Measurements from ENCODE around the gene LRRC55. TPM values are rescaled to one million over a fixed set of nuclear protein-coding genes. Genes with fewer than 3 reads are reported as not detected.

Gene LRRC55
- under 1 TPM; 0.10 to 0.27 TPM for total RNA-seq

- Histone ChIP-seq H3K36me3 (no peaks in the 10 kb centered on the region), H3K27me3 (no peaks in the 10 kb centered on the region), H3K4me1 (no peaks in the 10 kb centered on the region), H3K9ac (ENCODE audit: low read depth in 2 of 2, low read length in 2 of 2) (no peak within 1 kb of the TSS), H3K27ac (no peak within 1 kb of the TSS), H3K9me3 (no peaks in the 10 kb centered on the region), H3K4me3 (no peak within 1 kb of the TSS)
- TF ChIP-seq, protein P1, sequence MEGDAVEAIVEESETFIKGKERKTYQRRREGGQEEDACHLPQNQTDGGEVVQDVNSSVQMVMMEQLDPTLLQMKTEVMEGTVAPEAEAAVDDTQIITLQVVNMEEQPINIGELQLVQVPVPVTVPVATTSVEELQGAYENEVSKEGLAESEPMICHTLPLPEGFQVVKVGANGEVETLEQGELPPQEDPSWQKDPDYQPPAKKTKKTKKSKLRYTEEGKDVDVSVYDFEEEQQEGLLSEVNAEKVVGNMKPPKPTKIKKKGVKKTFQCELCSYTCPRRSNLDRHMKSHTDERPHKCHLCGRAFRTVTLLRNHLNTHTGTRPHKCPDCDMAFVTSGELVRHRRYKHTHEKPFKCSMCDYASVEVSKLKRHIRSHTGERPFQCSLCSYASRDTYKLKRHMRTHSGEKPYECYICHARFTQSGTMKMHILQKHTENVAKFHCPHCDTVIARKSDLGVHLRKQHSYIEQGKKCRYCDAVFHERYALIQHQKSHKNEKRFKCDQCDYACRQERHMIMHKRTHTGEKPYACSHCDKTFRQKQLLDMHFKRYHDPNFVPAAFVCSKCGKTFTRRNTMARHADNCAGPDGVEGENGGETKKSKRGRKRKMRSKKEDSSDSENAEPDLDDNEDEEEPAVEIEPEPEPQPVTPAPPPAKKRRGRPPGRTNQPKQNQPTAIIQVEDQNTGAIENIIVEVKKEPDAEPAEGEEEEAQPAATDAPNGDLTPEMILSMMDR (IDR thresholded peaks at IDR 0.05): no peak
- no peak for DNase-seq
- intact Hi-C loops (cut with DNase I): no loop called here
Measured at GRCh38 chr11:57181678-57182305, at the start of gene LRRC55. Gene LRRC55, plus strand, starts transcription at chr11:57181953. Its CDS starts 70 bp downstream, at chr11:57182023.

DNA sequence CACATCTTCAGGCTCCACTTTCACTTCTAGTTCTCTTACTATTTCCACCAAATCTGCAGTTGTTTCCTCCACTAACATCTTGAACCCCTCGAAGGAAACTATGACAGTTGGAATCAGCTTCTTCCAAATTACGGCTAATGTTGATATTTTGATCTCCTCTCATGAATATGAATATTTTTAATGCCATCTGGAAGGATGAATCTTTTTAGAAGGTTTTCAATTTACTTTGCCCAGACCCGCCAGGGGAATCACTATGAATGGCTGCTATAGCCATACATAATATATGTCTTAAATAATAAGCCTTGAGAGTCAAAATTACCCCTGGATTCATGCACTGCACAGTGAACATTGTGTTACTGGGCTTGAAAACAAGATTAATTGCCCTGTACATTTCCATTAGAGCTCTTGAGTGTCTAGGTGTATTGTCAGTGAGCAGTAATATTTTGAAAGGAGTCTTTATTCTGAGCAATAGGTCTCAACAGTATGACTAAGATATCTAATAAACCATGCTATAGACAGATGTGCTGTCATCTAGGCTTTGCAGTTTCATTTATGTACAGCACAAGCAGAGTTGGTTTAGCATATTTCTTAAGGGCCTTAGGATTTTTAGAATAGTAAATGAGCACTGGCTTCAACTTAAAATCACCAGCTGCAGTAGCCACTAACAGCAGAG is 48.3 kb upstream of the LRRC55 start:
- TF ChIP-seq, protein P1 (IDR thresholded peaks at IDR 0.05): no peak
- Histone ChIP-seq H3K9me3 (no peaks in the 10 kb centered on the region), H3K9ac (ENCODE audit: low read depth in 2 of 2, low read length in 2 of 2) (no peak overlapping the region), H3K4me3 (no peak overlapping the region), H3K27ac (no peak overlapping the region), H3K36me3 (no peaks in the 10 kb centered on the region), H3K4me1 (no peaks in the 10 kb centered on the region), H3K27me3 (no peaks in the 10 kb centered on the region)
- DNase-seq: no peak
- intact Hi-C loops (cut with DNase I): loop anchor here (5.0 kb wide), 1 partner anchor 291 kb away; no protein-coding TSS in a partner anchor

DNA sequence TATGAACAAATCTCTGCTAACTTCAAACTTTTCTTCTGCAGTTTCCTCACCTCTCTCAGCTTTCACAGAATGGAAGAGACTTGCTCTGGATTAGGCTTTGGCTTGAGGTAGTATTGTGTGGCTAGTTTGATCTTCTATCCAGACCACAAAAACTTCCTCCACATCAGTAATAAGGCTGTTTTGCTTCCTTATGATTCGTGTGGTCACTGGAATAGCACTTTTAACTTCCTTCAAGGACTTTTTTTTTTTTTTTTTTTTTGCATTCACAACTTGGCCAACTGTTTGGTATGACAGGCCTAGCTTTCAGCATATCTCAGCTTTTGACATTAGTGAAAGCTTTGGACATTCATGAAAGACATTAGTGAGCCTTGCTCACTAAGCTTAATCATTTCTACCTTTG is 47.5 kb upstream of the LRRC55 start:
- intact Hi-C loops (cut with DNase I): loop anchor here (5.0 kb wide), 1 partner anchor 292 kb away; no protein-coding TSS in a partner anchor
- Histone ChIP-seq H3K27ac (no peak overlapping the region), H3K9ac (ENCODE audit: low read depth in 2 of 2, low read length in 2 of 2) (no peak overlapping the region), H3K4me3 (no peak overlapping the region), H3K36me3 (no peaks in the 10 kb centered on the region), H3K27me3 (no peaks in the 10 kb centered on the region), H3K9me3 (no peaks in the 10 kb centered on the region), H3K4me1 (no peaks in the 10 kb centered on the region)
- TF ChIP-seq, protein P1 (IDR thresholded peaks at IDR 0.05): no peak
- no peak for DNase-seq

GRCh38 chr11:57135020-57135751 is 46.6 kb upstream of the LRRC55 start:
- Histone ChIP-seq H3K4me3 (no peak overlapping the region), H3K27me3 (no peaks in the 10 kb centered on the region), H3K36me3 (no peaks in the 10 kb centered on the region), H3K27ac (no peak overlapping the region), H3K9ac (ENCODE audit: low read depth in 2 of 2, low read length in 2 of 2) (no peak overlapping the region), H3K4me1 (no peaks in the 10 kb centered on the region), H3K9me3 (no peaks in the 10 kb centered on the region)
- intact Hi-C loops (cut with DNase I): no loop called here
- DNase-seq: no peak
- TF ChIP-seq, protein P1 (IDR thresholded peaks at IDR 0.05): no peak

- H3K4me3 ChIP-seq: no peak overlapping the region
- H3K9me3 ChIP-seq: no peaks in the 10 kb centered on the region
- no peak overlapping the region for H3K9ac ChIP-seq (ENCODE audit: low read depth in 2 of 2, low read length in 2 of 2)
- H3K36me3 ChIP-seq: no peaks in the 10 kb centered on the region
- no peaks in the 10 kb centered on the region for H3K27me3 ChIP-seq
- H3K4me1 ChIP-seq: no peaks in the 10 kb centered on the region
- intact Hi-C loops (cut with DNase I): no loop called here
- DNase-seq: no peak
- no peak overlapping the region for H3K27ac ChIP-seq
- TF ChIP-seq, protein P1 (IDR thresholded peaks at IDR 0.05): no peak
Measured at GRCh38 chr11:57140568-57140967, 41.2 kb upstream of the LRRC55 start.
